Glomerular visceral epithelial cell (primary cell): ENCODE data around the gene F10.

Source experiments
- DNase-seq: peaks from one replicate; pipeline ENCODE4 v3.0.0-alpha.2; 2016; ENCODE audit errors: extremely low spot score

The F10 gene

GRCh38 chr13:113195360-113195759 lies 72.8 kb downstream of the F10 start:
- DNase-seq: no peak

GRCh38 chr13:113196970-113197737 lies 74.6 kb downstream of the F10 start:
- DNase-seq: no peak
